K562 (cell line): ENCODE results near the gene HIPK2. TPM values are rescaled to one million over a fixed set of nuclear protein-coding genes. Genes with fewer than 3 reads are reported as not detected.

Experiments
- CBX1 ChIP-seq: sonication (generic); IDR thresholded peaks from 2 replicates; pipeline ENCODE4 v1.6.1; 2016; ENCODE audit warnings: antibody characterized with exemption, low read depth, mild to moderate bottlenecking
- FOS ChIP-seq: IDR thresholded peaks from 3 replicates; pipeline ENCODE4 v1.6.1; 2011; ENCODE audit not compliant: insufficient read length; ENCODE audit errors: extremely low read depth
- HLTF ChIP-seq: fragments of 450-650 bp; IDR thresholded peaks from 2 replicates; pipeline ENCODE4 v1.6.1; 2016
- NR2C2 ChIP-seq, 2 experiments: fragments of 200-800 bp in 1 of 2; sonication (Bioruptor generic) in 1 of 2; sonication (generic) in 1 of 2; formaldehyde crosslinking in 1 of 2; IDR thresholded peaks; 2 replicates each; pipeline versions ENCODE4 v1.6.1 to v1.8.0; 2016 to 2022; ENCODE audit warnings: mild to moderate bottlenecking in 1 of 2, missing compliant biosample characterization in 1 of 2, missing genetic modification characterization in 1 of 2, missing genetic modification reagents in 1 of 2
- NRF1 ChIP-seq, 2 experiments: fragments of 450-650 bp; IDR thresholded peaks in 1 of 2; conservative IDR thresholded peaks in 1 of 2; 2 replicates each; pipeline ENCODE4 v1.6.1; 2014; ENCODE audit warnings: mild to moderate bottlenecking in 2 of 2
- RBBP5 ChIP-seq: fragments of 200-600 bp; sonication (generic); IDR thresholded peaks from 2 replicates; pipeline ENCODE4 v1.6.1; 2012; ENCODE audit warnings: borderline replicate concordance, mild to moderate bottlenecking, low read length, control low read depth, inconsistent platforms; ENCODE audit not compliant: insufficient read depth, poor library complexity, severe bottlenecking
- SP1 ChIP-seq: sonication (generic); formaldehyde crosslinking; IDR thresholded peaks from 2 replicates; pipeline ENCODE4 v1.8.1; 2022; ENCODE audit warnings: mild to moderate bottlenecking, missing genetic modification reagents
- ZSCAN29 ChIP-seq: fragments of 450-650 bp; IDR thresholded peaks from 2 replicates; pipeline ENCODE4 v1.6.1; 2017
- polyA plus RNA-seq, 8 experiments: library from polyadenylated mRNA; depleted of rRNA in 4 of 8; stranded (reverse) in 5 of 8; unstranded in 3 of 8; fragments of >200 nt; fragmentation: Nextera tagmentation in 2 of 8; fragmentation: Illumina TruSeq in 1 of 8; extraction: Ambion mirVana in 2 of 8; extraction: Trizol in 1 of 8; gene quantifications; 2 replicates each; pipeline versions ENCODE4 v1.2.1 to v1.2.3, GENCODE V29; 2011 to 2014; ENCODE audit warnings: inconsistent platforms in 1 of 8, missing spikeins in 1 of 8
- total RNA-seq, 7 experiments: library from RNA; depleted of rRNA in 6 of 7; stranded (reverse); fragments of >200 nt in 6 of 7; fragmentation: Illumina TruSeq in 2 of 7; extraction: Trizol in 2 of 7; gene quantifications; 2 replicates each; pipeline versions ENCODE4 v1.2.1 to v1.2.3, GENCODE V29; 2011 to 2021; ENCODE audit warnings: low replicate concordance in 1 of 7
- TF ChIP-seq, protein P1 (sequence below): sonication (generic); formaldehyde crosslinking; IDR thresholded peaks from 2 replicates; pipeline ENCODE4 v1.9.0; 2022; ENCODE audit warnings: mild to moderate bottlenecking, missing genetic modification reagents
- TF ChIP-seq, protein P2 (sequence below): fragments of 450-650 bp; IDR thresholded peaks from 2 replicates; pipeline ENCODE4 v1.6.1; 2017; ENCODE audit warnings: antibody characterized with exemption, mild to moderate bottlenecking
- TF ChIP-seq, protein P3 (sequence below): sonication (generic); formaldehyde crosslinking; IDR thresholded peaks from 2 replicates; pipeline ENCODE4 v1.8.0; 2022; ENCODE audit warnings: mild to moderate bottlenecking, missing genetic modification reagents
- TF ChIP-seq, protein P4 (sequence below): sonication (generic); formaldehyde crosslinking; IDR thresholded peaks from 2 replicates; pipeline ENCODE4 v1.9.0; 2022; ENCODE audit warnings: mild to moderate bottlenecking, missing genetic modification reagents

HIPK2 gene
- total and polyA plus RNA-seq, 9 of the 15 experiments (the other 6 are each of a cell fraction or from before 2014, with no cell fraction given) = 0.69 to 19.8 (median 5.1) TPM

DNA sequence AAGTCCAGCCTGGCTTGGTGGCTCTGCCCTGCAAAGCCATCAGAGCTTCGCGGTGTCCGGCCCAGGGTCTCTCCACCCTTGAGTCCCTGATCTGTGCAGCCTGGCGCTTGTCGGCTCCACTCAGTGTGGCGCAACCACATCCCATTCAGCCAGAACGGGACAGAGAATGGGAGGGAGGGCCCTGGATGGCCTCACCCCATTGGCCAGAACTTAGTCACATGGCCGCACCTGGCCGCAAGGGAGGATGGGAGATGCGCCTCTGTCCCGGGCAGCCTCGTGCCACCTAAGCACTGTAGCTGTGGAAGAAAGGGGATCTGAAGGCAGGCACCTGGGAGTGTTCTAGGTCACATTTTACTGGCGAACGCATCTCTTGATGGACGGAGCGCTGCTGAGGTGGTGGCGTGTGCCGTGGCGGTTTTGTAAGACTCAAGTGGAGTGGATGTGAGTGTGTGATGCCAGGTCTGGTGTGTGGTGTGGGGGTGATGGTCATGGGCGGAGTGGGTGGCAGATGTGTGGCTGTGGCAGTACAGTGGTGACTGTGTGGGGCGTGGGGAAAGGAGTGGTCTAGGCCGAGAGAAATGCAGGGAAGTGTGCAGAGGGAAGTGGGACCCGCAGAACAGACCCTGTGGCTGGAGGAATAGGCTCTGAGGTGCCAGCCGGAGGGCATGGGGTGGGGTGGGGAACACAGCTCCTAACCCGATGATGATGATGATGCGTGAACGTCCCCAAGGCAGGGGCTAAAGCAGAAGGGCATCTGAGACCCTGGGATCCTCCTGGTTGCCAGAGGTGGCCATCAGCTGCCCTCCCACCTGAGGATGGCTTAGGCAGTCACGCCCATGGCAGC, 235.3 kb downstream of the HIPK2 start (continued):
- TF ChIP-seq, protein P1, sequence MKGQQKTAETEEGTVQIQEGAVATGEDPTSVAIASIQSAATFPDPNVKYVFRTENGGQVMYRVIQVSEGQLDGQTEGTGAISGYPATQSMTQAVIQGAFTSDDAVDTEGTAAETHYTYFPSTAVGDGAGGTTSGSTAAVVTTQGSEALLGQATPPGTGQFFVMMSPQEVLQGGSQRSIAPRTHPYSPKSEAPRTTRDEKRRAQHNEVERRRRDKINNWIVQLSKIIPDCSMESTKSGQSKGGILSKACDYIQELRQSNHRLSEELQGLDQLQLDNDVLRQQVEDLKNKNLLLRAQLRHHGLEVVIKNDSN = peak; percentile 100
- TF ChIP-seq RBBP5 (peak; percentile 57), NRF1 (conservative IDR thresholded peaks at IDR 0.05 in 1 of 2, IDR thresholded peaks at IDR 0.05 in 1 of 2) (peak; percentile 22 to 46; a peak in 3 of 4 replicates), NR2C2 (CRISPR knock-in tag; IDR thresholded peaks at IDR 0.05) (0 out of 2 replicates have a peak, but pooled peaks have one; percentile 32), NR2C2 (tag; IDR thresholded peaks at IDR 0.05) (no peak), FOS (peak; percentile 24), SP1 (CRISPR knock-in tag) (peak; percentile 82), HLTF (peak; percentile 68; the same call in 1 of the 2 replicates), ZSCAN29 (no peak), CBX1 (peak; percentile 59; the same call in 1 of the 2 replicates)
- TF ChIP-seq, protein P2, sequence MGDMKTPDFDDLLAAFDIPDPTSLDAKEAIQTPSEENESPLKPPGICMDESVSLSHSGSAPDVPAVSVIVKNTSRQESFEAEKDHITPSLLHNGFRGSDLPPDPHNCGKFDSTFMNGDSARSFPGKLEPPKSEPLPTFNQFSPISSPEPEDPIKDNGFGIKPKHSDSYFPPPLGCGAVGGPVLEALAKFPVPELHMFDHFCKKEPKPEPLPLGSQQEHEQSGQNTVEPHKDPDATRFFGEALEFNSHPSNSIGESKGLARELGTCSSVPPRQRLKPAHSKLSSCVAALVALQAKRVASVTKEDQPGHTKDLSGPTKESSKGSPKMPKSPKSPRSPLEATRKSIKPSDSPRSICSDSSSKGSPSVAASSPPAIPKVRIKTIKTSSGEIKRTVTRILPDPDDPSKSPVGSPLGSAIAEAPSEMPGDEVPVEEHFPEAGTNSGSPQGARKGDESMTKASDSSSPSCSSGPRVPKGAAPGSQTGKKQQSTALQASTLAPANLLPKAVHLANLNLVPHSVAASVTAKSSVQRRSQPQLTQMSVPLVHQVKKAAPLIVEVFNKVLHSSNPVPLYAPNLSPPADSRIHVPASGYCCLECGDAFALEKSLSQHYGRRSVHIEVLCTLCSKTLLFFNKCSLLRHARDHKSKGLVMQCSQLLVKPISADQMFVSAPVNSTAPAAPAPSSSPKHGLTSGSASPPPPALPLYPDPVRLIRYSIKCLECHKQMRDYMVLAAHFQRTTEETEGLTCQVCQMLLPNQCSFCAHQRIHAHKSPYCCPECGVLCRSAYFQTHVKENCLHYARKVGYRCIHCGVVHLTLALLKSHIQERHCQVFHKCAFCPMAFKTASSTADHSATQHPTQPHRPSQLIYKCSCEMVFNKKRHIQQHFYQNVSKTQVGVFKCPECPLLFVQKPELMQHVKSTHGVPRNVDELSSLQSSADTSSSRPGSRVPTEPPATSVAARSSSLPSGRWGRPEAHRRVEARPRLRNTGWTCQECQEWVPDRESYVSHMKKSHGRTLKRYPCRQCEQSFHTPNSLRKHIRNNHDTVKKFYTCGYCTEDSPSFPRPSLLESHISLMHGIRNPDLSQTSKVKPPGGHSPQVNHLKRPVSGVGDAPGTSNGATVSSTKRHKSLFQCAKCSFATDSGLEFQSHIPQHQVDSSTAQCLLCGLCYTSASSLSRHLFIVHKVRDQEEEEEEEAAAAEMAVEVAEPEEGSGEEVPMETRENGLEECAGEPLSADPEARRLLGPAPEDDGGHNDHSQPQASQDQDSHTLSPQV = peak; percentile 25; the same call in 1 of the 2 replicates
- TF ChIP-seq, protein P3, sequence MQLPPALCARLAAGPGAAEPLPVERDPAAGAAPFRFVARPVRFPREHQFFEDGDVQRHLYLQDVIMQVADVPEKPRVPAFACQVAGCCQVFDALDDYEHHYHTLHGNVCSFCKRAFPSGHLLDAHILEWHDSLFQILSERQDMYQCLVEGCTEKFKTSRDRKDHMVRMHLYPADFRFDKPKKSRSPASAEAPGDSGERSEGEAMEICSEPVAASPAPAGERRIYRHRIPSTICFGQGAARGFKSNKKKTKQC (CRISPR knock-in tag) = peak; percentile 84
- TF ChIP-seq, protein P4, sequence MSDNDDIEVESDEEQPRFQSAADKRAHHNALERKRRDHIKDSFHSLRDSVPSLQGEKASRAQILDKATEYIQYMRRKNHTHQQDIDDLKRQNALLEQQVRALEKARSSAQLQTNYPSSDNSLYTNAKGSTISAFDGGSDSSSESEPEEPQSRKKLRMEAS = peak; percentile 97
